Measurements from ENCODE around the gene TLR9.
A peak's percentile ranks its signal among the peaks of the same experiment; 100 is the strongest.
"Not testable (repeated sequence)": the region's sequence is repeated elsewhere in the genome, so short reads cannot be mapped to it uniquely, and the experiment has no call there.

The TLR9 gene

DNA sequence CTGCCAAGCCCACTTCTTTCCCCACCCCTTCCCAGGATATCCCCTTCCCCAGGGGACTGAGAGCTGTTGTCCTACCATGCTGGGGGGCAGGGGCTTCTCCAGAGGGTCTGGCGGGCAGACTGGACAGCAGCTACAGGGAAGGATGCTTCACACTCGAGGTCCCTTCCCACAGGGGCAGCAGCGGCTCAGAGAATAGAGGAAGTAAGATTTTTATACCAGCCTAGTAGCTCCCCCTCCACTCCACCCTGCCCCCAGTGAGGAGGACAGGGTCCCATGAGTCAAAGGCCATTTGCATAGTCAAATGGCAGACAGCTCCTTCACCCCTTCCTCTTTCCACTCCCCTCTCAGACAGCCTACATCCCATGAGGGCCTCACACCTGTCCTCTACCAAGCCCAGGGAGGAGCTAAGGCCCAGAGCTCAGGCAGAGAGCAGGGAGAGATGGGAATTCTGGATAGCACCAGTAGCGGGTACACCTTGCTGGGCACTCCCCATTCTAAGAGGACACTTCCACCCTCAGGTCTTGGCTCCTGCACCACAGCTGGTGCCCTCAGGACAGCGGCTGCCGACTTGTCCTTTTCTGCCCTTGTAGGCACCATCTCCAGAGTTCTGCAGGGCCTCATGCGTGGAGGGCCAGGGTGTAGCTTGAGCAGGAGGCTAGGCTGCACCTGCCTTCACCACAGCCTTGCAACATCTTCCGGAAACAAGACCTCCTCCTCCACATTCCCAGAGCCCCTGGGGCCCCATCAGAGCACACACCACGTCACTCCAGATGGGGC, at the start of gene TLR9:
TLR9 (minus strand) TSS at position 194 of the 777 bp plus-strand sequence; CDS start at position 78, 116 bp downstream.
- peak; percentile 91 for DNase-seq

GRCh38 chr3:52274781-52275180, 49.3 kb upstream of the TLR9 start:
- DNase-seq: not testable (repeated sequence)

GRCh38 chr3:52272831-52273230, 47.4 kb upstream of the TLR9 start:
- no peak for DNase-seq

- not testable (repeated sequence) for DNase-seq
Measured at GRCh38 chr3:52272172-52272571, 46.7 kb upstream of the TLR9 start.

- no peak for DNase-seq
Measured at GRCh38 chr3:52270252-52270754, 44.9 kb upstream of the TLR9 start.

DNA sequence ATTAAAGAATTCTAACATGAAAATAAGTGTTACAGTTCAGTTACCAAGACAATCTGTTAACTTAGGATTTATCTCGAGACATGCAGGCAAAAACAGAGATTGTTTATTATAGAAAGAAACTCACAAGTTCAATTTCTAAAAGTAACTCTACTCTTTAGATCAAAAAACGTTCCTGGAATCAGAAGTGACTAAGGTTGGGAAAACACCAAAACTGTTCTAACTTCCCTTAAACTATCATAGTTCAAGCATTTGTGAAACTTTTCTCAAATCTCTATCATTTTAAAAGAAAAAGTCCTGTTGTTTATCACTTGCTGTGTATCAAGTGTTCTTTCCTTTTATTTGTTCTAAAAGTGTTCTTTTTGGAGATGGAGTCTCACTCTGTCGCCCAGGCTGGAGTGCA, 44.3 kb upstream of the TLR9 start:
- DNase-seq: no peak

DNA sequence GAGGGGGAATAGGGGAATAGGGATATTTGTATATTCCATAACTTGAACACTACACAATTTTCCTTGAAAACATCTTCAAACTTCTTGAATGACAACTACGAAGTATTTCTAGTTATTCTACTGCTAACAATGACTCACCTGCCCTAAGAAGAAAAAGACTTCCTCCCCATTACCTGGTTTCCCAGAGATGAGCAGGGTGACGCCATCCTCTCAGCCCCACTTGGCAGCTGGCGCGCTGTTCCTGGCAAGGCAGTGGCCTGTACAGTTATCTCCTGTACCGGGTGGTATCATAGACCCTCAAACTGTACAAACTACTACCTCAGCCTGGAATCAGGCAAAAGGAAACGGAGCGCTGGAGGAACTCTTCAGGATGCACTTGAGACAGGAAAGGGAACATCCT, 42.6 kb upstream of the TLR9 start:
- no peak for DNase-seq

DNA sequence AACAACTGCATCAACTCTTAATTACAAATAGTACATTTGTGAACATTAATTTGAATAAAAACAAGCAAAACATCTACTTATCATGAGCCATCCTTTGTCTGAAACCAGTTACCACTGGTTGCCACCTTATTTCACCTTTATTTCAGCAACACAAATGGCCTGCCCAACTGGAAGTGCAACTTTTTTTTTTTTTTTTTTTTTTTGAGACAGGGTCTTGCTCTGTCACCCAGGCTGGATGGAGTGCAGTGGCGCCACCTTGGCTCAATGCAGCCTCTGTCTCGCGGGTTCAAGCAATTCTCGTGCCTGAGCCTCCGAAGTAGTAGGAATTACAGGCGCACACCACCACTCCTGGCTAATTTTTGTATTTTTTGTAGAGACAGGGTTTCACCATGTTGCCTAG, 39.9 kb upstream of the TLR9 start:
- DNase-seq: no peak

DNA sequence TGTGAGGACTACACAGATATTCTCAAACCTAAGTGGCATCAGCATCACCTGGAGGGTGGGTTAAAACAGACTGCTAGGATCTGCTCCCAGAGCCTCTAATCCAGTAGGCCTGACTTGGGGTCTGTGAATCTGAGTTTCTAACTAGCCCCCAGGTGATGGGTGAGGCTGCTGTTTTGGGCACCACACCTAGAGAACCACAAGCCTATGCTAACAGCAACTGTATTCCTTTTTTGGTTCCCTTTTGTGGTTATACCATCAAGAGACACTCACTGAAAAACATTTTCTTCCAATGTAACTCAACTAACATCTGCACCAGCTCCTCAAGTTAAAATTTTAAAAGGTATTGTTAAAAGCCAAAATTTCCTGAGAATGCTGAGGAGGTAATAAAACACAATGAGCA, 37.0 kb upstream of the TLR9 start:
- DNase-seq: peak; percentile 47

- no peak for DNase-seq
Measured at GRCh38 chr3:52259448-52259847, 34.0 kb upstream of the TLR9 start.

DNA sequence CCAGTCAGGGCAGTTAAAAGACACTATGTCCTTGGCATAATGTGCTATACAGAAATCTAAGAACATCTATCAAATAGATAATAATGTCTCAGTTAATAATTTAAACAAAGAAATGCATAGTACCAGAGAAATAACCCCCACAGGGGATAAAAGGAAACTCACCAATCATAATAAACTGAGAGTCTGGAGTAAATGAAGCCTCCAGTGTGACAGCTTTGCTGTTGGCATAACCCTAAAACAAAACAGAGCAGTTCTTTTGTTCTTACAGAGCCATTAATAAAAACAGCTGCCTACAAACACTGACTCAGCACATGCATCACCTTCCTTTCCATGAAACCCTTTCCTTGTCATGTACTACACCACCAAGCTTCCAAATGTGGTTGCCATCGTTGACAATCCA, 33.6 kb upstream of the TLR9 start:
- DNase-seq: no peak

DNA sequence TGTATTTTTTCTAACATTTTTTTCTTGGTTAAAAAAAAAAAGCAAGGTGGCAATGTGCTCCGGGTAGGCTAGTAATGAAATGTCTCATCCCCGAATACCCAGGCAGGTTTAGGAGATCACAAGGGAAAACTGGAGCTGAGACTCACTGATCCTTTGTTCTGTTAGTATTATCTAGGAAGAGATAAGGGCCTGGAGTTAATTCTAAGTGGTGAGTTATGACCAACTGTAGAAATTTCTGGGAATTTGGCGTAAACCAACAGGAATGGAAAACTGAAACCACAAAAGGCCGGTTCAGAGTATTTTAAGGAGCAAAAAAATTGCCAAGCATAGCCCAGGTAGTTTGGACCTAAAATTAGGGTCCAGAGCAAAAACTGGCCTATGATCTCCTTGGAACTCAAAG, 32.5 kb upstream of the TLR9 start:
- DNase-seq: no peak

DNA sequence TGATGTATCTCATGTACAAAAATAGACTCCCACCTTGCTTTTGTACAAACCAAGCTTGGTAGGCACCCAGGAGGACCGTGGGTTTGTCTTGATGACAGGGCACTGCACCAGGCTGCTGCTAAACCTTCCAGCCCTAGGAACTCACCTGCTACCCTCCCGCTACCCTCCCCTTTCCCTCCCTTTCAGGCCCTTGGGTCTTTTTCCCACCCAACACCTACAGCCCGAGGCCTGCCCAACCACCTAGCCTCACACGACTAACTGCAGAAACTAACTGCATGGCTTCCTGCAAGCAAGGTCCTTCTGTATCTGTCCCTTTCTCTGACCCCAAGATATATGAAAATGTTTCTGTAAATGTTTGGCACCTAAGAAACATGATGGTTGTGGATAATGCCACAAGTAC, 31.2 kb upstream of the TLR9 start:
- no peak for DNase-seq

GRCh38 chr3:52256159-52256558, 30.7 kb upstream of the TLR9 start:
- DNase-seq: no peak

DNA sequence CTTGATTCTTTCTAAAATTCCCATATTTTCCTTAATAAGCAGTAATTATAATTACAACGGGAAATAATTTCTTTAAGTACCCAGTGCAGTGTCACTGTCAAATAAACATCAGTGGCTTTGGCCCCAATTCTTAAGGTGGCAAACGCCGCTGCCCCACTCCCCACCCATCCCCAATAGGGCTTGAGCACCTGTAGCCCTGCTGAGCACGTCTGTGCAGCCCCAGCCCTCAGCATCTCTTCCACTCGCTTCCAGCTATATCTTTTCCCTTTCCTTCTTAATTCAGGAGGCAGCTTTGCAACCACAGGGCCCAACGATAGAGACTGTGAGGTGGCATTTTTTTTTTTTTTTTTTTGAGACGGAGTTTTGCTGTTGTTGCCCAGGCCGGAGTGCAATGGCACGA, 29.2 kb upstream of the TLR9 start:
- DNase-seq: no peak

- peak; percentile 92 for DNase-seq
Measured at GRCh38 chr3:52253314-52254304, 28.2 kb upstream of the TLR9 start.

DNA sequence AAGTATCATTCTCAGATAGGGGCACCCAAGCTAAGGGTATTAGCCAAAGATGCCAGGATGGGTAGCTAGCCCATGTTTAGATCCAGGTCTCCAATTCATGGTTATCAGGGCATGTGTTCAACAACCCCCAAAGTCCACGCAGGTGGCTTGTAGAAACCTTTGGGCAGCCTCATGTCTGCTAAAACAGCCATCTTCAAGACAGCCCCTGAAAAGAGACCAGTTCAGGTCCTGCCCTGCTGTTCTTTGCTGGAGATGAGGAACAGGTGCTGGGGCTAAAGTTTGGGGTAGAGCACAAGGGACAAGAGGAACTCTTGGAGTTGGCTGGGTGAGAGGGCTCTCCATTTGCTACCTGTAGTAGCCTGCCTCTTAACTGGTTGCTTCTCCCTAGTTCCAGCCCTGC, 24.7 kb upstream of the TLR9 start:
- DNase-seq: no peak

- no peak for DNase-seq
Measured at GRCh38 chr3:52249683-52250082, 24.2 kb upstream of the TLR9 start.

DNA sequence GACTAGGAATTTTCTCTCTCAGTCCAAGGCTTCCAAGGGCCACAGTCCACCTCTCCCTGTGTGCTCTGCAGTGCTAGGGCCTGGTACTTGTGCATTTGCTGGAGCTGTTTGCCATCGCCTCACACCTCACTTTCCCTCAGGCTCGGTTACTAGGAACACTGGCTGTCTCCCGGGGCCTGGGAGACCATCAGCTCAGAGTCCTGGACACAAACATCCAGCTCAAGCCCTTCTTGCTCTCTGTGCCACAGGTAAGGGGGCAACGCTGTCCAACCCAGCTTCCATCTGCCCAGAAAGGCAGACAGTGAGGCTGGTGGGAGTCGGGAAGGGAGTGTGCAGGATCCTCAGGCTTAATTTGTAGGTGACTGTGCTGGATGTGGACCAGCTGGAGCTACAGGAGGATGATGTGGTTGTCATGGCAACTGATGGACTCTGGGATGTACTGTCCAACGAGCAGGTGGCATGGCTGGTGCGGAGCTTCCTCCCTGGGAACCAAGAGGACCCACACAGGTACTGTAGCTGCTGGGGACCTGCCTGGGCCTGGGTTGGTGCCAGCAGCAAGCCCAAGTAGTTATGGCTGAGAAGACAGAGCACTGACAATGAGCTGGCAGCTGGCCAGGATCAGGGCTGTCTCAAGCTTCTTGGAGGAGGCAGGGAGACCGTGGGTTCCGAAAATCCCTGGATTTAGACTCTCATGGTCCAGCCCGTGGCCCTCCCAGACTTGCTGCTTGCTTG, 23.5 kb upstream of the TLR9 start:
- peak; percentile 29 for DNase-seq

DNA sequence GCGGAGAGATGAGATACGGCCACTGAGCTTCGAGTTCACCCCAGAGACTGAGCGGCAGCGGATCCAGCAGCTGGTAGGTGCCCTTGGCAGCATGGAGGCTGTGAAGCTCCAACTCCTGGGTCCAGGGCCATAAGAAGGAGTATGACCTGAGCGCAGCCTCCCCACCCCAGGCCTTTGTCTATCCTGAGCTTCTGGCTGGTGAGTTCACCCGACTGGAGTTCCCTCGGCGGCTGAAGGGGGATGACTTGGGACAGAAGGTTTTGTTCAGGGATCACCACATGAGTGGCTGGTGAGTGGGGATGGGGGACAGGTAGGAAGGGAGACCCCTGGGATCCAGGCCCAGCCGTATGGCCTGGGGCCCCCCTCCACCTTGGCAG, 22.7 kb upstream of the TLR9 start:
- DNase-seq: no peak

DNA sequence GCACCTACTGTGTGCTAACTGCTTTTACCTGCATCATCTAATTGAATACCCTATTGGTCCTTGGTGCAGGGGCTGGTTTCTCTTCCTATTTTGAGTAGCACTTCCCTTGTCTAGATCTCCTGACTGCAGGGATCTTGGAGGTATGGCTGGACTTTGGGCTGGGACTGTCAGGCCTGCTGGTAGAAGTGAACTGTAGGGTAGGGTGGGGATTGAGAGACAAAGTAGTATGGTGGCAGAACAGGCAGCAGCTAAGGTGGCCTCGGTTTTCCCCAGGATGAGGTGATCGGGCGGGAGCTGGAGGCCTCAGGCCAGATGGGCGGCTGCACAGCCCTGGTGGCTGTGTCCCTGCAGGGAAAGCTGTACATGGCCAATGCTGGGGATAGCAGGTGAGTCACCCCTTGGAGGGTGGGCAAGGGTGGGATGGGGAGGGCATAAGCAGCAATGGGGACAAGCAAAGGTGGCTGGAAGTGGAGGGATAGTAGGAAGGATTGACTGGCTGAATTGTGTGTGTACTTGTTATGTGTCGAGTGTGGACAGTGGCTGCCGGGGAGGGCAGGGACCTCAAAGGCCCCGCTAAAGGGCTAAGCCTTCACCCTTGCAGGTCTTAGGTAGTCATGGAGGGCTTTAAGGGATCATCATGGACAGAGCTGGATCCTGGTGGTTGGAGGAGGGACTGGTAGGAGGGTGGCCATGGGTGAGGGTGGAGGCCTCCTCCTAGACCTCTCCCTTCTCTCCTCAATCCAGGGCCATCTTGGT, 22.1 kb upstream of the TLR9 start:
- no peak for DNase-seq

GRCh38 chr3:52246728-52247408, 21.4 kb upstream of the TLR9 start:
- DNase-seq: no peak
